Amniotic stem cell (primary cell): ENCODE data around the gene MBLAC2.

ENCODE experiments used
- DNase-seq: peaks from one replicate; lab custom pipeline; 2025; lab: John Stamatoyannopoulos, UW

Gene MBLAC2

GRCh38 chr5:90461288-90461687 is 13.3 kb downstream of the MBLAC2 start:
- DNase-seq, result no peak

- no peak for DNase-seq
Observed at GRCh38 chr5:90446961-90447360, 27.6 kb downstream of the MBLAC2 start.

- DNase-seq, result no peak
Observed at GRCh38 chr5:90440644-90441043, 33.9 kb downstream of the MBLAC2 start.

GRCh38 chr5:90438100-90438499 is 36.5 kb downstream of the MBLAC2 start:
- DNase-seq, result no peak

GRCh38 chr5:90437663-90438062 is 36.9 kb downstream of the MBLAC2 start:
- DNase-seq, result no peak

- no peak for DNase-seq
Observed at GRCh38 chr5:90434116-90434714, 40.4 kb downstream of the MBLAC2 start.

GRCh38 chr5:90424245-90424644 is 50.3 kb downstream of the MBLAC2 start:
- DNase-seq, result no peak

GRCh38 chr5:90421136-90421535 is 53.4 kb downstream of the MBLAC2 start:
- no peak for DNase-seq

GRCh38 chr5:90418214-90418613 is 56.4 kb downstream of the MBLAC2 start:
- no peak for DNase-seq

- no peak for DNase-seq
Observed at GRCh38 chr5:90410178-90410762, 64.3 kb downstream of the MBLAC2 start.

- peak; percentile 95 for DNase-seq
Observed at GRCh38 chr5:90409318-90410177, 65.0 kb downstream of the MBLAC2 start, which contains the start of gene CETN3. CETN3 (minus strand) TSS chr5:90409756; CDS start chr5:90409661, 95 bp downstream.

GRCh38 chr5:90408571-90409317 is 65.8 kb downstream of the MBLAC2 start:
- DNase-seq, result no peak
